Measurements from ENCODE around the gene THSD8. TPM values are rescaled to one million over a fixed set of nuclear protein-coding genes. Genes with fewer than 3 reads are reported as not detected.

The THSD8 gene
- total and polyA plus RNA-seq, 2 donors (not counting 1 experiment from before 2014, with no cell fraction given) = not detected

- H3K79me2 ChIP-seq (ENCODE audit: control insufficient read depth, insufficient read depth, low read length) = peaks cover 25% of the 10 kb centered on the region
- H3K4me3 Mint-ChIP-seq = peak overlapping the region; percentile 97
- TF ChIP-seq CTCF (IDR thresholded peaks at IDR 0.05) (no peak), EZH2 (IDR thresholded peaks at IDR 0.05; ENCODE audit: borderline replicate concordance, insufficient read depth, low read depth, low read length, poor library complexity, severe bottlenecking) (no peak)
- peaks cover 52 to 64% of the 10 kb centered on the region in 2 donors for H3K4me1 ChIP-seq (ENCODE audit: control insufficient read depth in 2 of 2, insufficient read depth in 2 of 2, low read length in 2 of 2)
- DNase-seq (peak; percentile 99), ATAC-seq (ENCODE audit: low read depth) (peak; percentile 46)
- H3K9me3 Mint-ChIP-seq (ENCODE audit: insufficient read depth) = no peaks in the 10 kb centered on the region
- H3K4me3 ChIP-seq (ENCODE audit: control extremely low read depth in 1 of 5, extremely low read depth in 1 of 5, insufficient read depth in 1 of 5, low read depth in 2 of 5, low read length in 4 of 5) = peak overlapping the region; percentile 94 to 99 (median 97)
- no peaks in the 10 kb centered on the region for H3K9me3 ChIP-seq (ENCODE audit: control extremely low read depth in 1 of 3, control insufficient read depth in 2 of 3, insufficient read depth in 1 of 3, low read length in 2 of 3)
- H3K27me3 ChIP-seq (replicated peaks in 1 of 4; ENCODE audit: control extremely low read depth in 1 of 4, control insufficient read depth in 3 of 4, insufficient read depth in 4 of 4, low read length in 3 of 4) = no peaks in the 10 kb centered on the region
- peaks cover 0 to 4% of the 10 kb centered on the region in 2 experiments for H3K36me3 ChIP-seq (replicated peaks in 1 of 2; ENCODE audit: control extremely low read depth in 1 of 2, control insufficient read depth in 1 of 2, extremely low read depth in 1 of 2, insufficient read depth in 2 of 2, low read length in 1 of 2)
- H3K4me2 ChIP-seq (replicated peaks; ENCODE audit: low read depth, low read length, poor library complexity, severe bottlenecking) = peak overlapping the region; percentile 91
- H2AFZ ChIP-seq (ENCODE audit: insufficient read depth, low read depth, low read length, poor library complexity, severe bottlenecking) = no peak overlapping the region
- intact Hi-C loops (cut with micrococcal nuclease) = loop anchor here (1.0 to 5.0 kb wide), 5 partner anchors 8 to 1208 kb away; partner anchors contain the start of genes TRIR, ZNF490 and ZNF791
- CTCF ChIA-PET = interaction anchor here (1.1 to 17.9 kb wide), 3 partner anchors 13 to 29 kb away, joined by 3 to 1147 read pairs (median 65); partner anchors contain the start of gene HOOK2
- no peaks in the 10 kb centered on the region for H3K27me3 Mint-ChIP-seq
- peak overlapping the region; percentile 99 for H3K27ac Mint-ChIP-seq
- H3K27ac ChIP-seq (ENCODE audit: low read length in 2 of 2) = peak overlapping the region; percentile 95 to 97
- under 1% methylated on average over 56 of the region's 56 CpGs for WGBS (ENCODE audit: insufficient coverage)
- peak overlapping the region; percentile 86 for H3K9ac ChIP-seq (ENCODE audit: low read length)
- peaks cover 19% of the 10 kb centered on the region for H4K20me1 ChIP-seq (ENCODE audit: control insufficient read depth, insufficient read depth, low read length, poor library complexity, severe bottlenecking)
- H3K4me1 Mint-ChIP-seq = peaks cover 41% of the 10 kb centered on the region
- POLR2A ChIA-PET = interaction anchor here (0.5 to 6.8 kb wide), 4 partner anchors 7 to 29 kb away, joined by 3 to 233 read pairs (median 77); partner anchors contain the start of gene HOOK2
These were observed 11.8 kb upstream of the THSD8 start for GRCh38 chr19:12789904-12790619.
